NCI-H510A (cell line): Measurements from ENCODE around the gene EFHC1.
"Not testable (repeated sequence)": the region's sequence is repeated elsewhere in the genome, so short reads cannot be mapped to it uniquely, and the experiment has no call there.

Experiments
- DNase-seq: peaks from one replicate; lab custom pipeline; 2025; lab: John Stamatoyannopoulos, UW

EFHC1 gene

GRCh38 chr6:52399511-52400312 lies 20.4 kb upstream of the EFHC1 start:
- DNase-seq: peak; percentile 40

- no peak for DNase-seq
These were observed 19.7 kb upstream of the EFHC1 start for GRCh38 chr6:52400313-52401041.

- no peak for DNase-seq
These were observed 17.1 kb upstream of the EFHC1 start for GRCh38 chr6:52403086-52403485.

GRCh38 chr6:52403627-52404026 lies 16.5 kb upstream of the EFHC1 start:
- DNase-seq: no peak

- DNase-seq: no peak
These were observed 14.9 kb upstream of the EFHC1 start for GRCh38 chr6:52405243-52405642.

GRCh38 chr6:52407467-52407866 lies 12.7 kb upstream of the EFHC1 start:
- DNase-seq: peak; percentile 20

- no peak for DNase-seq
These were observed 10.6 kb upstream of the EFHC1 start for GRCh38 chr6:52409499-52409898.

GRCh38 chr6:52410979-52411378 lies 9.2 kb upstream of the EFHC1 start:
- DNase-seq: no peak

GRCh38 chr6:52411911-52412310 lies 8.2 kb upstream of the EFHC1 start:
- no peak for DNase-seq

GRCh38 chr6:52415333-52415732 lies 4.8 kb upstream of the EFHC1 start:
- no peak for DNase-seq

- DNase-seq: no peak
These were observed 4.1 kb upstream of the EFHC1 start for GRCh38 chr6:52415917-52416628.

- peak; percentile 36 for DNase-seq
These were observed 3.5 kb upstream of the EFHC1 start for GRCh38 chr6:52416629-52417151.

GRCh38 chr6:52417675-52418111 lies 2.4 kb upstream of the EFHC1 start:
- DNase-seq: no peak

GRCh38 chr6:52418606-52419005 lies 1.5 kb upstream of the EFHC1 start:
- DNase-seq: no peak

- DNase-seq: peak; percentile 86
These were observed 671 bp downstream of the EFHC1 start for GRCh38 chr6:52420668-52421358.

GRCh38 chr6:52422156-52422555 lies 2.0 kb downstream of the EFHC1 start:
- DNase-seq: no peak

- no peak for DNase-seq
These were observed 3.3 kb downstream of the EFHC1 start for GRCh38 chr6:52423448-52423847.

GRCh38 chr6:52423971-52424381 lies 3.8 kb downstream of the EFHC1 start:
- DNase-seq: no peak

- DNase-seq: no peak
These were observed 4.4 kb downstream of the EFHC1 start for GRCh38 chr6:52424513-52424912.

GRCh38 chr6:52426667-52427066 lies 6.5 kb downstream of the EFHC1 start:
- no peak for DNase-seq

- DNase-seq: not testable (repeated sequence)
These were observed 13.2 kb downstream of the EFHC1 start for GRCh38 chr6:52433294-52433693.

- DNase-seq: no peak
These were observed 15.2 kb downstream of the EFHC1 start for GRCh38 chr6:52435345-52435744.
